Smooth muscle cell (in vitro differentiated cells): ENCODE measurements around the gene USP46. TPM values are rescaled to one million over a fixed set of nuclear protein-coding genes. Genes with fewer than 3 reads are reported as not detected.

Experiments used
- DNase-seq: peaks from one replicate; lab custom pipeline; 2025; ENCODE audit not compliant: unreplicated experiment; lab: John Stamatoyannopoulos, UW
- H2AFZ ChIP-seq: fragments of 200-600 bp; sonication (generic); 2 replicates; pipeline ENCODE4 v1.6.0; 2016; ENCODE audit warnings: antibody characterized with exemption, low read depth, mild to moderate bottlenecking
- H3F3A ChIP-seq: fragments of 200-600 bp; sonication (generic); 2 replicates; pipeline ENCODE4 v1.6.0; 2017; ENCODE audit warnings: antibody characterized with exemption, low read depth
- H3K27ac ChIP-seq: fragments of 200-600 bp; sonication (generic); 2 replicates; pipeline ENCODE4 v1.5.1; 2016; ENCODE audit warnings: low read depth, mild to moderate bottlenecking
- H3K27me3 ChIP-seq: fragments of 200-600 bp; sonication (generic); 2 replicates; pipeline ENCODE4 v1.6.1; 2016; ENCODE audit warnings: low read depth, mild to moderate bottlenecking
- H3K36me3 ChIP-seq: fragments of 200-600 bp; sonication (generic); 2 replicates; pipeline ENCODE4 v1.5.1; 2016; ENCODE audit warnings: low read depth
- H3K4me1 ChIP-seq: fragments of 200-600 bp; sonication (generic); 2 replicates; pipeline ENCODE4 v1.5.1; 2016; ENCODE audit warnings: low read depth
- H3K4me2 ChIP-seq: fragments of 200-600 bp; sonication (generic); 2 replicates; pipeline ENCODE4 v1.6.0; 2016; ENCODE audit warnings: mild to moderate bottlenecking
- H3K4me3 ChIP-seq: fragments of 200-600 bp; sonication (generic); 2 replicates; pipeline ENCODE4 v1.5.1; 2016; ENCODE audit warnings: mild to moderate bottlenecking
- H3K79me2 ChIP-seq: fragments of 200-600 bp; sonication (generic); 2 replicates; pipeline ENCODE4 v1.6.0; 2016; ENCODE audit warnings: low read depth, mild to moderate bottlenecking
- H3K9ac ChIP-seq: fragments of 200-600 bp; sonication (generic); 2 replicates; pipeline ENCODE4 v1.6.0; 2016; ENCODE audit warnings: low read depth
- H3K9me3 ChIP-seq: fragments of 200-600 bp; sonication (generic); replicated peaks from 2 replicates; pipeline ENCODE4 v1.5.1; 2016; ENCODE audit warnings: low read depth
- H4K20me1 ChIP-seq: fragments of 200-600 bp; sonication (generic); 2 replicates; pipeline ENCODE4 v1.6.0; 2016; ENCODE audit warnings: low read depth
- WGBS: methylation state at CpG from one replicate; pipeline ENCODE4 v1.1.7; 2016; ENCODE audit warnings: low lambda C conversion rate; 5-methylcytosine and 5-hydroxymethylcytosine counted together
- polyA plus RNA-seq: library from polyadenylated mRNA; unstranded; fragments of >200 nt; fragmentation: Nextera tagmentation; extraction: Ambion mirVana; gene quantifications from 2 replicates; pipeline ENCODE4 v1.2.1, GENCODE V29; 2016
- total RNA-seq: library from RNA; depleted of rRNA; stranded (reverse); fragments of >200 nt; gene quantifications from 2 replicates; pipeline ENCODE4 v1.2.3, GENCODE V29; 2014
- TF ChIP-seq, protein P1 (sequence below): fragments of 200-600 bp; sonication (generic); IDR thresholded peaks from 2 replicates; pipeline ENCODE4 v1.5.1; 2017; ENCODE audit warnings: borderline replicate concordance, mild to moderate bottlenecking, antibody characterized with exemption; ENCODE audit not compliant: insufficient read depth, poor library complexity, severe bottlenecking

USP46 gene
- total and polyA plus RNA-seq, 2 experiments from 2014 or later, result 17.2 to 30.4 TPM

DNA sequence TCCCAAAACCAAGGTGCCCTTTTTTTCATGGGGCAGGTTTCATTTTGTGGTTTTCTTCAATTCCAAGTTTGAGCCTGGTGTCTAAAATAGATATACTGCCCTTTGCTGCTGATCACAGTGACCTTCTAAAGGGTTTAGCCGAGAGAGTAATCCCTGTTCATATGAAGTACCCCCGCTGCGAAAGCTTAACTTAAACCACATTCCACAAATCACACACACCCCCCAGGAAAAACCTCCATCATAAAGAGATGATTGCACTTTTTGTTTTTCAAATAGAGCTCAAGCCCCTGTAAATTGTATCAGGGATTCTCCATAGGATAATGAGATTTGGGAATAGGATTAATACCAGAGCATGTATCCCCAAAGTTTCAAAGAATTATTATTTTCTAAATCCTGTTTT is 90.8 kb downstream of the USP46 start:
- Histone ChIP-seq H2AFZ (no peak overlapping the region), H3K4me3 (no peak overlapping the region), H3K27ac (peak overlapping the region; percentile 17), H3K9me3 (no peaks in the 10 kb centered on the region), H3K9ac (no peak overlapping the region), H4K20me1 (no peaks in the 10 kb centered on the region), H3K4me1 (peaks cover 14% of the 10 kb centered on the region), H3F3A (no peaks in the 10 kb centered on the region), H3K27me3 (no peaks in the 10 kb centered on the region), H3K79me2 (no peaks in the 10 kb centered on the region), H3K4me2 (peak overlapping the region; percentile 25), H3K36me3 (no peaks in the 10 kb centered on the region)
- no peak for DNase-seq
- TF ChIP-seq, protein P1, sequence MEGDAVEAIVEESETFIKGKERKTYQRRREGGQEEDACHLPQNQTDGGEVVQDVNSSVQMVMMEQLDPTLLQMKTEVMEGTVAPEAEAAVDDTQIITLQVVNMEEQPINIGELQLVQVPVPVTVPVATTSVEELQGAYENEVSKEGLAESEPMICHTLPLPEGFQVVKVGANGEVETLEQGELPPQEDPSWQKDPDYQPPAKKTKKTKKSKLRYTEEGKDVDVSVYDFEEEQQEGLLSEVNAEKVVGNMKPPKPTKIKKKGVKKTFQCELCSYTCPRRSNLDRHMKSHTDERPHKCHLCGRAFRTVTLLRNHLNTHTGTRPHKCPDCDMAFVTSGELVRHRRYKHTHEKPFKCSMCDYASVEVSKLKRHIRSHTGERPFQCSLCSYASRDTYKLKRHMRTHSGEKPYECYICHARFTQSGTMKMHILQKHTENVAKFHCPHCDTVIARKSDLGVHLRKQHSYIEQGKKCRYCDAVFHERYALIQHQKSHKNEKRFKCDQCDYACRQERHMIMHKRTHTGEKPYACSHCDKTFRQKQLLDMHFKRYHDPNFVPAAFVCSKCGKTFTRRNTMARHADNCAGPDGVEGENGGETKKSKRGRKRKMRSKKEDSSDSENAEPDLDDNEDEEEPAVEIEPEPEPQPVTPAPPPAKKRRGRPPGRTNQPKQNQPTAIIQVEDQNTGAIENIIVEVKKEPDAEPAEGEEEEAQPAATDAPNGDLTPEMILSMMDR, result no peak
- whole genome bisulfite sequencing, result 30% methylated on average over 3 of the region's 3 CpGs

DNA sequence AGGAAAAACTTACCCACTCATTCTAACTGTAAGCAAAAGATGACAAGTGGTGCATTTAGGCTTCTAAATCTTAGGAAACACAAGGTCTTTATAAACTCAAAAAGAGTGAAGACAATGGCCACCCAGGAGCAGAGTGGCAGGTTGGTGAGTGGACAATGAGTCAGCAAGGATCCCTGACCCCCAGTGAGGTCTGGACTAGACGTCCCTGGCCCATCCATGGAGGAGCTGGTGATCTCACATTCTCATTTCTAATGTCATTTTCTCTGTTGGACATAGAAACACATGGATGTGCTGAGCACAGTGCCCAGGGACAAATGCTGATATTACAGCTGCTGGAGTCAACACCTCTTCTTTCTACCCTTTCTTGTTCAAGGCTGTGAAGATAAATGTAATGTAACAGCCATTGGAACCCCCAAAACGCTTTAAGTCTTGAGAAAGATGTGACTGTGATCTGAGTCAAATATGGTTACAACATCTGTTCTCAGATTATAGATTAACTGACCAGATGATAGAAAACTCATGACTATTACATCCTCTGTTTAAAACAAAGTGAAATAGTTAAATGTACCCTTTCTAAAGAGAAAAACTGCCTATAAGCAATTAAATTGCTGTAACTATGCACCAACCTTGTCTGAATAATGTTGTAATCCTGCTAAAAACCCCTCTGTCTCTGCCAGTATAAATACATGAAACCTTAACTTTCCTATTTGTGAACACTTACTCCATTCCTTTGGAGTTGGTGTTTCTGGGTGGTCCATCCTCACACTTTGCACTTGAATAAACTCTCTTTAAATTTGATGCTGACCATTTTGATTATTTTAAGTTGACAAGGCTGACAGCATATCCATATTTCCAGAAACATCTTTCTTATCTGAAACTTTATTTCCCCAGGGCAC is 92.7 kb downstream of the USP46 start:
- Histone ChIP-seq H3K27ac (no peak overlapping the region), H3K36me3 (no peaks in the 10 kb centered on the region), H3K4me3 (no peak overlapping the region), H3F3A (no peaks in the 10 kb centered on the region), H3K79me2 (no peaks in the 10 kb centered on the region), H3K27me3 (no peaks in the 10 kb centered on the region), H4K20me1 (no peaks in the 10 kb centered on the region), H3K9me3 (no peaks in the 10 kb centered on the region), H3K4me2 (no peak overlapping the region), H2AFZ (no peak overlapping the region), H3K4me1 (peaks cover 11% of the 10 kb centered on the region), H3K9ac (no peak overlapping the region)
- WGBS, result 63% methylated on average over 2 of the region's 2 CpGs
- no peak for DNase-seq
- TF ChIP-seq, protein P1, result no peak

DNA sequence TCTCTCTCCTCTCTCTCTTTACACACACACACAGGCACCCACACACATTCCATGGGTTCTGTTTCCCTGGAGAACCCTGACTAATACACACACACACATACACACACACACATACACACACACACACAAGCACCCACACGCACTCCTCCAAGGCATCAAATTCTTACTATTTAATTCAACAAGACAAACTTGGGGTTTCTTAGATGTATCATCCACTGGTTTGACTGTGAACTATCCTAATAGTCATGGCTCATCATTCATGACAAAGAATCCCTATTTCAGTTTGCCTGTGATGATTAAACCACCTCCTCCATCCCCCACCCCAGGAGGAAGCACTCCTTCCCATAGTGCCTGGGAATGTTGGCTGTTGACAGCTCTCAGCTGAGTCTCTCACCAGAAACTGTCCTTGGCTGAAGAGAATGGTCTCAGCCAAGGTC is 98.2 kb downstream of the USP46 start:
- DNase-seq, result no peak
- H3K4me3 ChIP-seq, result no peak overlapping the region
- TF ChIP-seq, protein P1, result no peak
- no peaks in the 10 kb centered on the region for H3F3A ChIP-seq
- peak overlapping the region; percentile 49 for H3K27ac ChIP-seq
- H3K79me2 ChIP-seq, result no peaks in the 10 kb centered on the region
- H3K36me3 ChIP-seq, result no peaks in the 10 kb centered on the region
- H3K27me3 ChIP-seq, result no peaks in the 10 kb centered on the region
- WGBS, result 67% methylated on average over 1 of the region's 1 CpG
- H3K4me2 ChIP-seq, result no peak overlapping the region
- H4K20me1 ChIP-seq, result no peaks in the 10 kb centered on the region
- no peak overlapping the region for H2AFZ ChIP-seq
- H3K9me3 ChIP-seq, result no peaks in the 10 kb centered on the region
- no peaks in the 10 kb centered on the region for H3K4me1 ChIP-seq
- H3K9ac ChIP-seq, result no peak overlapping the region
